WTC11 (cell line): ENCODE data around the gene KIR2DL4.
"Not testable (repeated sequence)": the region's sequence is repeated elsewhere in the genome, so short reads cannot be mapped to it uniquely, and the experiment has no call there.

Experiments
- ETV6 ChIP-seq: sonication (generic); formaldehyde crosslinking; IDR thresholded peaks from 2 replicates; pipeline ENCODE4 v1.8.1; 2022; ENCODE audit warnings: mild to moderate bottlenecking, missing genetic modification reagents
- TF ChIP-seq, protein P1 (sequence below): fragments of 200-600 bp; IDR thresholded peaks from 2 replicates; pipeline ENCODE4 v1.8.0; 2022; ENCODE audit warnings: antibody characterized with exemption
- TF ChIP-seq, protein P2 (sequence below): fragments of 250-450 bp; sonication (Bioruptor Pico); IDR thresholded peaks from 2 replicates; pipeline ENCODE4 v1.9.0; 2021; ENCODE audit warnings: mild to moderate bottlenecking, borderline replicate concordance
- TF ChIP-seq, protein P3 (sequence below): sonication (generic); formaldehyde crosslinking; IDR thresholded peaks from 2 replicates; pipeline ENCODE4 v1.8.1; 2023; ENCODE audit warnings: mild to moderate bottlenecking, missing genetic modification reagents, borderline replicate concordance
- TF ChIP-seq, protein P4 (sequence below): sonication (generic); formaldehyde crosslinking; IDR thresholded peaks from 2 replicates; pipeline ENCODE4 v1.8.0; 2022; ENCODE audit warnings: mild to moderate bottlenecking, missing genetic modification reagents

DNA sequence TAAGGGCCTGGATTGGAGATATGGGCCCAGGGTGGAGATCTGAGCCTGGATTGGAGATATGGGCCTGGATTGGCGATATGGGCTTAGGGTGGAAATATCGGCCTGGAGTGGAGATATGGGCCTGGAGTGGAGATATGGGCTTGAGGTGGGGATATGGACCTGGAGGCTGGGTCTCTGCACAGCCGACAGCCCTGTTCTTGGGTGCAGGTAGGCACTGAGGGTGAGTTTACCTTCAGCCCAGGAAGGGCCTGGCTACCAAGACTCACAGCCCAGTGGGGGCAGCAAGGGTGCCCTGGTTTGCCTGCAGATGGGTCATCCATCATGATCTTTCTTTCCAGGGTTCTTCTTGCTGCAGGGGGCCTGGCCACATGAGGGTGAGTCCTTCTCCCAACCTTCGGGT is 32.9 kb upstream of the KIR2DL4 start:
- TF ChIP-seq, protein P1, sequence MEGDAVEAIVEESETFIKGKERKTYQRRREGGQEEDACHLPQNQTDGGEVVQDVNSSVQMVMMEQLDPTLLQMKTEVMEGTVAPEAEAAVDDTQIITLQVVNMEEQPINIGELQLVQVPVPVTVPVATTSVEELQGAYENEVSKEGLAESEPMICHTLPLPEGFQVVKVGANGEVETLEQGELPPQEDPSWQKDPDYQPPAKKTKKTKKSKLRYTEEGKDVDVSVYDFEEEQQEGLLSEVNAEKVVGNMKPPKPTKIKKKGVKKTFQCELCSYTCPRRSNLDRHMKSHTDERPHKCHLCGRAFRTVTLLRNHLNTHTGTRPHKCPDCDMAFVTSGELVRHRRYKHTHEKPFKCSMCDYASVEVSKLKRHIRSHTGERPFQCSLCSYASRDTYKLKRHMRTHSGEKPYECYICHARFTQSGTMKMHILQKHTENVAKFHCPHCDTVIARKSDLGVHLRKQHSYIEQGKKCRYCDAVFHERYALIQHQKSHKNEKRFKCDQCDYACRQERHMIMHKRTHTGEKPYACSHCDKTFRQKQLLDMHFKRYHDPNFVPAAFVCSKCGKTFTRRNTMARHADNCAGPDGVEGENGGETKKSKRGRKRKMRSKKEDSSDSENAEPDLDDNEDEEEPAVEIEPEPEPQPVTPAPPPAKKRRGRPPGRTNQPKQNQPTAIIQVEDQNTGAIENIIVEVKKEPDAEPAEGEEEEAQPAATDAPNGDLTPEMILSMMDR: not testable (repeated sequence)
- TF ChIP-seq, protein P2, sequence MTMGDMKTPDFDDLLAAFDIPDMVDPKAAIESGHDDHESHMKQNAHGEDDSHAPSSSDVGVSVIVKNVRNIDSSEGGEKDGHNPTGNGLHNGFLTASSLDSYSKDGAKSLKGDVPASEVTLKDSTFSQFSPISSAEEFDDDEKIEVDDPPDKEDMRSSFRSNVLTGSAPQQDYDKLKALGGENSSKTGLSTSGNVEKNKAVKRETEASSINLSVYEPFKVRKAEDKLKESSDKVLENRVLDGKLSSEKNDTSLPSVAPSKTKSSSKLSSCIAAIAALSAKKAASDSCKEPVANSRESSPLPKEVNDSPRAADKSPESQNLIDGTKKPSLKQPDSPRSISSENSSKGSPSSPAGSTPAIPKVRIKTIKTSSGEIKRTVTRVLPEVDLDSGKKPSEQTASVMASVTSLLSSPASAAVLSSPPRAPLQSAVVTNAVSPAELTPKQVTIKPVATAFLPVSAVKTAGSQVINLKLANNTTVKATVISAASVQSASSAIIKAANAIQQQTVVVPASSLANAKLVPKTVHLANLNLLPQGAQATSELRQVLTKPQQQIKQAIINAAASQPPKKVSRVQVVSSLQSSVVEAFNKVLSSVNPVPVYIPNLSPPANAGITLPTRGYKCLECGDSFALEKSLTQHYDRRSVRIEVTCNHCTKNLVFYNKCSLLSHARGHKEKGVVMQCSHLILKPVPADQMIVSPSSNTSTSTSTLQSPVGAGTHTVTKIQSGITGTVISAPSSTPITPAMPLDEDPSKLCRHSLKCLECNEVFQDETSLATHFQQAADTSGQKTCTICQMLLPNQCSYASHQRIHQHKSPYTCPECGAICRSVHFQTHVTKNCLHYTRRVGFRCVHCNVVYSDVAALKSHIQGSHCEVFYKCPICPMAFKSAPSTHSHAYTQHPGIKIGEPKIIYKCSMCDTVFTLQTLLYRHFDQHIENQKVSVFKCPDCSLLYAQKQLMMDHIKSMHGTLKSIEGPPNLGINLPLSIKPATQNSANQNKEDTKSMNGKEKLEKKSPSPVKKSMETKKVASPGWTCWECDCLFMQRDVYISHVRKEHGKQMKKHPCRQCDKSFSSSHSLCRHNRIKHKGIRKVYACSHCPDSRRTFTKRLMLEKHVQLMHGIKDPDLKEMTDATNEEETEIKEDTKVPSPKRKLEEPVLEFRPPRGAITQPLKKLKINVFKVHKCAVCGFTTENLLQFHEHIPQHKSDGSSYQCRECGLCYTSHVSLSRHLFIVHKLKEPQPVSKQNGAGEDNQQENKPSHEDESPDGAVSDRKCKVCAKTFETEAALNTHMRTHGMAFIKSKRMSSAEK (CRISPR knock-in tag): not testable (repeated sequence)
- TF ChIP-seq ETV6: not testable (repeated sequence)
- TF ChIP-seq, protein P3, sequence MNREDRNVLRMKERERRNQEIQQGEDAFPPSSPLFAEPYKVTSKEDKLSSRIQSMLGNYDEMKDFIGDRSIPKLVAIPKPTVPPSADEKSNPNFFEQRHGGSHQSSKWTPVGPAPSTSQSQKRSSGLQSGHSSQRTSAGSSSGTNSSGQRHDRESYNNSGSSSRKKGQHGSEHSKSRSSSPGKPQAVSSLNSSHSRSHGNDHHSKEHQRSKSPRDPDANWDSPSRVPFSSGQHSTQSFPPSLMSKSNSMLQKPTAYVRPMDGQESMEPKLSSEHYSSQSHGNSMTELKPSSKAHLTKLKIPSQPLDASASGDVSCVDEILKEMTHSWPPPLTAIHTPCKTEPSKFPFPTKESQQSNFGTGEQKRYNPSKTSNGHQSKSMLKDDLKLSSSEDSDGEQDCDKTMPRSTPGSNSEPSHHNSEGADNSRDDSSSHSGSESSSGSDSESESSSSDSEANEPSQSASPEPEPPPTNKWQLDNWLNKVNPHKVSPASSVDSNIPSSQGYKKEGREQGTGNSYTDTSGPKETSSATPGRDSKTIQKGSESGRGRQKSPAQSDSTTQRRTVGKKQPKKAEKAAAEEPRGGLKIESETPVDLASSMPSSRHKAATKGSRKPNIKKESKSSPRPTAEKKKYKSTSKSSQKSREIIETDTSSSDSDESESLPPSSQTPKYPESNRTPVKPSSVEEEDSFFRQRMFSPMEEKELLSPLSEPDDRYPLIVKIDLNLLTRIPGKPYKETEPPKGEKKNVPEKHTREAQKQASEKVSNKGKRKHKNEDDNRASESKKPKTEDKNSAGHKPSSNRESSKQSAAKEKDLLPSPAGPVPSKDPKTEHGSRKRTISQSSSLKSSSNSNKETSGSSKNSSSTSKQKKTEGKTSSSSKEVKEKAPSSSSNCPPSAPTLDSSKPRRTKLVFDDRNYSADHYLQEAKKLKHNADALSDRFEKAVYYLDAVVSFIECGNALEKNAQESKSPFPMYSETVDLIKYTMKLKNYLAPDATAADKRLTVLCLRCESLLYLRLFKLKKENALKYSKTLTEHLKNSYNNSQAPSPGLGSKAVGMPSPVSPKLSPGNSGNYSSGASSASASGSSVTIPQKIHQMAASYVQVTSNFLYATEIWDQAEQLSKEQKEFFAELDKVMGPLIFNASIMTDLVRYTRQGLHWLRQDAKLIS (CRISPR knock-in tag): not testable (repeated sequence)
- TF ChIP-seq, protein P4, sequence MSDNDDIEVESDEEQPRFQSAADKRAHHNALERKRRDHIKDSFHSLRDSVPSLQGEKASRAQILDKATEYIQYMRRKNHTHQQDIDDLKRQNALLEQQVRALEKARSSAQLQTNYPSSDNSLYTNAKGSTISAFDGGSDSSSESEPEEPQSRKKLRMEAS (CRISPR knock-in tag): not testable (repeated sequence)
